T-helper 22 cell (primary cell): ENCODE measurements around the gene AATF.

Experiments used
- DNase-seq: peaks from one replicate; pipeline ENCODE4 v3.0.0-alpha.2; 2020; ENCODE audit warnings: low read depth

Gene AATF

GRCh38 chr17:36983618-36984017, 34.9 kb downstream of the AATF start:
- DNase-seq = no peak

GRCh38 chr17:36989173-36989572, 40.4 kb downstream of the AATF start:
- DNase-seq = no peak

GRCh38 chr17:36992701-36993100, 43.9 kb downstream of the AATF start:
- no peak for DNase-seq

GRCh38 chr17:36993227-36993626, 44.5 kb downstream of the AATF start:
- DNase-seq = no peak

- DNase-seq = no peak
Measured at GRCh38 chr17:36994438-36994837, 45.7 kb downstream of the AATF start.

GRCh38 chr17:36999471-36999870, 50.7 kb downstream of the AATF start:
- no peak for DNase-seq

GRCh38 chr17:37016780-37017179, 68.0 kb downstream of the AATF start:
- no peak for DNase-seq

GRCh38 chr17:37017404-37017803, 68.7 kb downstream of the AATF start:
- no peak for DNase-seq

GRCh38 chr17:37019117-37019740, 70.5 kb downstream of the AATF start:
- DNase-seq = no peak

GRCh38 chr17:37019741-37020129, 71.0 kb downstream of the AATF start:
- DNase-seq = no peak

GRCh38 chr17:37024181-37024637, 75.5 kb downstream of the AATF start:
- no peak for DNase-seq

GRCh38 chr17:37025238-37025637, 76.5 kb downstream of the AATF start:
- DNase-seq = no peak

- no peak for DNase-seq
Measured at GRCh38 chr17:37025847-37026530, 77.2 kb downstream of the AATF start.

- no peak for DNase-seq
Measured at GRCh38 chr17:37026531-37026869, 77.7 kb downstream of the AATF start.

GRCh38 chr17:37028040-37028439, 79.3 kb downstream of the AATF start:
- DNase-seq = no peak

GRCh38 chr17:37031493-37032083, 82.8 kb downstream of the AATF start:
- no peak for DNase-seq

GRCh38 chr17:37037590-37038155, 88.9 kb downstream of the AATF start:
- no peak for DNase-seq

GRCh38 chr17:37039269-37039668, 90.5 kb downstream of the AATF start:
- no peak for DNase-seq

- DNase-seq = no peak
Measured at GRCh38 chr17:37041932-37042331, 93.2 kb downstream of the AATF start.

- no peak for DNase-seq
Measured at GRCh38 chr17:37043201-37043600, 94.4 kb downstream of the AATF start.

- DNase-seq = no peak
Measured at GRCh38 chr17:37045351-37045922, 96.7 kb downstream of the AATF start.

- DNase-seq = peak; percentile 47
Measured at GRCh38 chr17:37047631-37048104, 98.9 kb downstream of the AATF start.

GRCh38 chr17:37048811-37049210, 100.1 kb downstream of the AATF start:
- DNase-seq = no peak
